GM23338 (cell line): ENCODE data around the gene FAM228B. TPM values are rescaled to one million over a fixed set of nuclear protein-coding genes. Genes with fewer than 3 reads are reported as not detected.

ENCODE experiments used
- ATAC-seq: fragments of 200-7000 bp; cut with Tn5 transposase; 3 replicates; pipeline ENCODE4 v1.9.1; 2020
- DNase-seq: peaks from one replicate; pipeline ENCODE4 v3.0.0-alpha.2; 2015; ENCODE audit warnings: low spot score
- H2AFZ ChIP-seq: fragments of 200-600 bp; sonication (generic); 2 replicates; pipeline ENCODE4 v1.8.0; 2016; ENCODE audit warnings: antibody characterized with exemption, mild to moderate bottlenecking, moderate library complexity
- H3F3A ChIP-seq: fragments of 200-600 bp; sonication (generic); replicated peaks from 2 replicates; pipeline ENCODE4 v1.8.0; 2017; ENCODE audit warnings: antibody characterized with exemption, mixed run types, low read depth
- H3K27ac ChIP-seq: fragments of 200-600 bp; sonication (generic); 2 replicates; pipeline ENCODE4 v1.6.1; 2016; ENCODE audit warnings: low read depth
- H3K27me3 ChIP-seq: fragments of 200-600 bp; sonication (generic); 2 replicates; pipeline ENCODE4 v1.8.0; 2016; ENCODE audit warnings: mild to moderate bottlenecking, mixed run types, moderate library complexity; ENCODE audit not compliant: insufficient read depth
- H3K36me3 ChIP-seq: fragments of 200-600 bp; sonication (generic); 2 replicates; pipeline ENCODE4 v1.8.0; 2016; ENCODE audit warnings: mild to moderate bottlenecking; ENCODE audit not compliant: insufficient read depth
- H3K4me1 ChIP-seq: fragments of 200-600 bp; sonication (generic); 2 replicates; pipeline ENCODE4 v1.8.0; 2016; ENCODE audit warnings: mild to moderate bottlenecking, moderate library complexity; ENCODE audit not compliant: insufficient read depth
- H3K4me2 ChIP-seq: fragments of 200-600 bp; sonication (generic); 2 replicates; pipeline ENCODE4 v1.7.1; 2017; ENCODE audit warnings: mixed run types
- H3K4me3 ChIP-seq: fragments of 200-600 bp; sonication (generic); 2 replicates; pipeline ENCODE4 v1.6.1; 2016; ENCODE audit warnings: mixed run types
- H3K79me2 ChIP-seq: fragments of 200-600 bp; sonication (generic); replicated peaks from 2 replicates; pipeline ENCODE4 v1.8.0; 2017; ENCODE audit warnings: mild to moderate bottlenecking; ENCODE audit not compliant: insufficient read depth
- H3K9me2 ChIP-seq: fragments of 200-600 bp; sonication (generic); 2 replicates; pipeline ENCODE4 v1.8.0; 2017; ENCODE audit not compliant: insufficient read depth
- H4K20me1 ChIP-seq: fragments of 200-600 bp; sonication (generic); replicated peaks from 2 replicates; pipeline ENCODE4 v1.8.0; 2017; ENCODE audit warnings: mild to moderate bottlenecking; ENCODE audit not compliant: insufficient read depth
- H3K27ac Mint-ChIP-seq: 2 replicates; pipeline ENCODE4 v1.8.0; 2020; ENCODE audit warnings: inconsistent platforms, mild to moderate bottlenecking, moderate library complexity, mixed read lengths
- H3K27me3 Mint-ChIP-seq: 3 replicates; pipeline ENCODE4 v1.8.0; 2022; ENCODE audit warnings: low read depth, mild to moderate bottlenecking, moderate library complexity, mixed read lengths, inconsistent platforms; ENCODE audit not compliant: insufficient read depth, poor library complexity
- H3K36me3 Mint-ChIP-seq: 3 replicates; pipeline ENCODE4 v1.8.0; 2021; ENCODE audit warnings: low read depth, mild to moderate bottlenecking, inconsistent platforms, moderate library complexity, mixed read lengths
- H3K4me1 Mint-ChIP-seq: 3 replicates; pipeline ENCODE4 v1.8.0; 2020; ENCODE audit warnings: mild to moderate bottlenecking, inconsistent platforms, mixed read lengths
- H3K4me3 Mint-ChIP-seq: 3 replicates; pipeline ENCODE4 v1.8.0; 2021; ENCODE audit warnings: moderate library complexity, mild to moderate bottlenecking, inconsistent platforms, mixed read lengths
- H3K9me3 Mint-ChIP-seq: 3 replicates; pipeline ENCODE4 v1.8.0; 2020; ENCODE audit warnings: moderate library complexity, mild to moderate bottlenecking, inconsistent platforms, mixed read lengths
- CTCF ChIP-seq, 2 experiments: fragments of 200-600 bp in 1 of 2; sonication (generic) in 1 of 2; conservative IDR thresholded peaks; 2 replicates each; pipeline versions ENCODE4 v1.5.1 to v1.6.1; 2016 to 2017; ENCODE audit warnings: antibody characterized with exemption in 2 of 2, low read depth in 2 of 2, mild to moderate bottlenecking in 2 of 2, moderate library complexity in 1 of 2
- ETS1 ChIP-seq: IDR thresholded peaks from 2 replicates; pipeline ENCODE4 v1.6.1; 2016; ENCODE audit warnings: antibody characterized with exemption
- EZH2 ChIP-seq: fragments of 200-600 bp; sonication (generic); IDR thresholded peaks from one replicate; pipeline ENCODE4 v1.8.0; 2017; ENCODE audit warnings: antibody characterized with exemption, mild to moderate bottlenecking, low read depth; ENCODE audit not compliant: unreplicated experiment
- JUNB ChIP-seq: IDR thresholded peaks from one replicate; pipeline ENCODE4 v1.6.1; 2016; ENCODE audit warnings: antibody characterized with exemption; ENCODE audit not compliant: unreplicated experiment
- NANOG ChIP-seq: IDR thresholded peaks from 2 replicates; pipeline ENCODE4 v1.6.1; 2016; ENCODE audit warnings: antibody characterized with exemption, borderline replicate concordance
- POLR2AphosphoS5 ChIP-seq: IDR thresholded peaks from 2 replicates; pipeline ENCODE4 v1.6.1; 2016; ENCODE audit warnings: antibody characterized with exemption, low read depth
- REST ChIP-seq: IDR thresholded peaks from one replicate; pipeline ENCODE4 v1.6.1; 2018; ENCODE audit warnings: antibody characterized with exemption; ENCODE audit not compliant: unreplicated experiment
- STAT1 ChIP-seq: IDR thresholded peaks from one replicate; pipeline ENCODE4 v1.6.1; 2016; ENCODE audit warnings: antibody characterized with exemption; ENCODE audit not compliant: unreplicated experiment
- ZNF114 ChIP-seq: fragments of 250-450 bp; sonication (Bioruptor Pico); IDR thresholded peaks from 2 replicates; pipeline ENCODE4 v1.5.0; 2020; ENCODE audit warnings: mild to moderate bottlenecking, moderate library complexity
- ZNF331 ChIP-seq: fragments of 250-450 bp; sonication (Bioruptor Pico); IDR thresholded peaks from 2 replicates; pipeline ENCODE4 v1.5.0; 2020; ENCODE audit warnings: low read depth, mild to moderate bottlenecking, moderate library complexity
- ZNF462 ChIP-seq: fragments of 250-450 bp; sonication (Bioruptor Pico); IDR thresholded peaks from 2 replicates; pipeline ENCODE4 v1.5.0; 2020; ENCODE audit warnings: mild to moderate bottlenecking, moderate library complexity
- polyA plus RNA-seq: library from polyadenylated mRNA; unstranded; fragments of >200 nt; fragmentation: Nextera tagmentation; extraction: Ambion mirVana; gene quantifications from 2 replicates; pipeline ENCODE4 v1.2.1, GENCODE V29; 2016
- total RNA-seq: library from RNA; depleted of rRNA; stranded (reverse); fragments of >200 nt; shearing (Covaris generic); gene quantifications from 2 replicates; pipeline ENCODE4 v1.2.3, GENCODE V29; 2014

Gene FAM228B
- total and polyA plus RNA-seq, 2 experiments from 2014 or later: 3.4 to 7.9 TPM

GRCh38 chr2:24104906-24105305 lies 18.4 kb upstream of the FAM228B start:
- Histone ChIP-seq H4K20me1 (no peaks in the 10 kb centered on the region), H3K27me3 (no peaks in the 10 kb centered on the region), H3K36me3 (no peaks in the 10 kb centered on the region), H3K9me2 (no peaks in the 10 kb centered on the region), H3K4me3 (no peak overlapping the region), H3F3A (no peaks in the 10 kb centered on the region), H2AFZ (no peak overlapping the region), H3K27ac (no peak overlapping the region), H3K4me1 (no peaks in the 10 kb centered on the region), H3K4me2 (no peak overlapping the region), H3K79me2 (no peaks in the 10 kb centered on the region)
- no peak for DNase-seq
- Mint-ChIP-seq H3K27ac (no peak overlapping the region), H3K36me3 (no peaks in the 10 kb centered on the region), H3K27me3 (peaks cover 4% of the 10 kb centered on the region), H3K9me3 (no peaks in the 10 kb centered on the region; the same call in 1 of the 3 replicates), H3K4me3 (no peak overlapping the region), H3K4me1 (no peaks in the 10 kb centered on the region; the same call in 2 of the 3 replicates)
- no peak for ATAC-seq
- TF ChIP-seq ZNF331 (CRISPR knock-in tag) (no peak), EZH2 (no peak), POLR2AphosphoS5 (no peak), ZNF462 (CRISPR knock-in tag) (no peak), STAT1 (no peak), JUNB (no peak), NANOG (no peak), ZNF114 (no peak), REST (no peak), CTCF (conservative IDR thresholded peaks at IDR 0.05; ENCODE audit: low read depth in 2 of 2) (no peak), ETS1 (no peak)
